Skeletal muscle tissue (tissue), 4 donors: ENCODE results near the gene SLC26A1. TPM values are rescaled to one million over a fixed set of nuclear protein-coding genes. Genes with fewer than 3 reads are reported as not detected.

ENCODE experiments used
- H3K27ac ChIP-seq: one replicate; pipeline ENCODE4 v1.7.0; 2013; ENCODE audit warnings: mild to moderate bottlenecking, low read depth, low read length, inconsistent platforms
- H3K27me3 ChIP-seq, 3 donors: one replicate each; pipeline ENCODE4 v1.7.0; 2013; ENCODE audit warnings: low read length in 3 of 3; ENCODE audit not compliant: control insufficient read depth in 3 of 3, insufficient read depth in 3 of 3
- H3K36me3 ChIP-seq, 3 donors: one replicate each; pipeline ENCODE4 v1.7.0; 2013; ENCODE audit warnings: low read length in 3 of 3; ENCODE audit not compliant: control insufficient read depth in 3 of 3, insufficient read depth in 3 of 3
- H3K4me1 ChIP-seq, 3 donors: one replicate each; pipeline ENCODE4 v1.7.0; 2013; ENCODE audit warnings: low read length in 3 of 3, mild to moderate bottlenecking in 3 of 3; ENCODE audit not compliant: control insufficient read depth in 3 of 3, insufficient read depth in 3 of 3
- H3K4me3 ChIP-seq, 3 donors: one replicate each; pipeline ENCODE4 v1.7.0; 2013; ENCODE audit warnings: low read length in 3 of 3
- H3K9ac ChIP-seq, 3 donors: one replicate each; pipeline ENCODE4 v1.7.0; 2013; ENCODE audit warnings: low read length in 3 of 3, mild to moderate bottlenecking in 3 of 3, moderate library complexity in 2 of 3, low read depth in 1 of 3
- H3K9me3 ChIP-seq, 3 donors: one replicate each; pipeline ENCODE4 v1.7.0; 2013; ENCODE audit warnings: low read length in 3 of 3; ENCODE audit not compliant: control insufficient read depth in 3 of 3
- total RNA-seq: library from RNA; depleted of rRNA; stranded (reverse); fragments of >200 nt; gene quantifications from one replicate; pipeline ENCODE4 v1.2.3, GENCODE V29; 2014
- donor health status: Osteomylitis.

SLC26A1 gene
- total RNA-seq, 1 donor from 2014 or later, result not detected

DNA sequence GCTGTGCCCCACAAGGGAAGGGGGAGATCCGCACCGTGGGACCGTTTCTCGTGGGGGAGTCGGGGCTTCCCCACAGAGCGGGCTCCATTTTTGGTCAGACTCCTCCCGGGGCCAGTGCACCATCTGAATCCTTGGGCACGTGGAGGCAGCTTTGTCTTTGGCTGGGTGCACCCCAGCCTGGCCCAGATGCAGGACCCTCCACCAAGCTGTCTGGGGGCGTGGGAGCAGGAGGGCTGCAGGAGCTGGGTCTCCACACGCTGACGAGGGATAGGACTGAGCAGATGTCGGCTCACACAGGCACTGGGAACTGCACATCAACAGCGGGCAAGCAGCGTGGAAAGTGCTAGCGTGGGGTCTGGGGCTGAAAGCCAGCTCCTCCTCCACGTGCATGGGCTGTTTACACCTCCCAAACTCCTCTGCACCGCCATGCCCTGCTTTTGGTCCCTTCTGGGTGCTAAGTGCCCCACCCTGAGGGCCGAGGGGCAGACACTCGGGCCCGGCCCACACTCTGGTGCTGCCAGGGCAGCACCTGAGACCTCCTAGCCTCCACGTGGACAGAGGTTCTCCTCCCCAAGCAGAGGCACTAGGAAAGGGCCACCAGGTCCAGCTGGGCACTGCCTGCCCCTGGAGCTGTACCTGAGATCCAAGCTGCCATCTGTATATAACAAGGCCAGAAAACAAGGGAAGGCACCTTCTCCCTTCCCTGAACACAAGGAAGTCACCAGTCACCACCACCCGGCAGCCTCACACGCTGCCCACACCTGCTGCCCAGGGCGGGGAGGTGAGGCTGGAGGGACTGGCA is 33.7 kb downstream of the SLC26A1 start:
- Histone ChIP-seq H3K9ac (no peak overlapping the region), H3K9me3 (no peaks in the 10 kb centered on the region), H3K27me3 (no peaks in the 10 kb centered on the region), H3K36me3 (peaks cover 13 to 16% (median 15%) of the 10 kb centered on the region in 3 donors), H3K4me3 (no peak overlapping the region), H3K27ac (no peak overlapping the region), H3K4me1 (no peaks in the 10 kb centered on the region)

GRCh38 chr4:958696-959337 is 34.4 kb downstream of the SLC26A1 start:
- Histone ChIP-seq H3K36me3 (peaks cover 15 to 19% (median 18%) of the 10 kb centered on the region in 3 donors), H3K27ac (no peak overlapping the region), H3K27me3 (no peaks in the 10 kb centered on the region), H3K9me3 (no peaks in the 10 kb centered on the region), H3K9ac (no peak overlapping the region), H3K4me3 (no peak overlapping the region), H3K4me1 (no peaks in the 10 kb centered on the region)

DNA sequence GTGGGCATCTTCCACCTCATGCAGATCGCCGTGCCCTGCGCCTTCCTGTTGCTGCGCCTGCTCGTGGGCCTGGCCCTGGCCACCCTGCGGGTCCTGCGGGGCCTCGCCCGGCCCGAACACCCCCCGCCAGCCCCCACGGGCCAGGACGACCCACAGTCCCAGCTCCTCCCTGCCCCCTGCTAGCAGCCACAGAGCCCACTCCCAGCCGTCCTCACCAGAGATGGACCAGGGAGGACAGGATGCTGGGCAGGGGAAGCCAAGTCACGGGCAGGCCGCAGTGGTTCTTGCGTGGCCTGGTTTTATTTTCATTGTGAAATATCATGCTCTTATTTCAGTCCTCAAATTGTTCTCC is 34.9 kb downstream of the SLC26A1 start:
- Histone ChIP-seq H3K36me3 (peaks cover 17 to 23% (median 22%) of the 10 kb centered on the region in 3 donors), H3K4me1 (no peaks in the 10 kb centered on the region), H3K4me3 (no peak overlapping the region), H3K27ac (no peak overlapping the region), H3K9ac (no peak overlapping the region), H3K9me3 (no peaks in the 10 kb centered on the region), H3K27me3 (no peaks in the 10 kb centered on the region)

DNA sequence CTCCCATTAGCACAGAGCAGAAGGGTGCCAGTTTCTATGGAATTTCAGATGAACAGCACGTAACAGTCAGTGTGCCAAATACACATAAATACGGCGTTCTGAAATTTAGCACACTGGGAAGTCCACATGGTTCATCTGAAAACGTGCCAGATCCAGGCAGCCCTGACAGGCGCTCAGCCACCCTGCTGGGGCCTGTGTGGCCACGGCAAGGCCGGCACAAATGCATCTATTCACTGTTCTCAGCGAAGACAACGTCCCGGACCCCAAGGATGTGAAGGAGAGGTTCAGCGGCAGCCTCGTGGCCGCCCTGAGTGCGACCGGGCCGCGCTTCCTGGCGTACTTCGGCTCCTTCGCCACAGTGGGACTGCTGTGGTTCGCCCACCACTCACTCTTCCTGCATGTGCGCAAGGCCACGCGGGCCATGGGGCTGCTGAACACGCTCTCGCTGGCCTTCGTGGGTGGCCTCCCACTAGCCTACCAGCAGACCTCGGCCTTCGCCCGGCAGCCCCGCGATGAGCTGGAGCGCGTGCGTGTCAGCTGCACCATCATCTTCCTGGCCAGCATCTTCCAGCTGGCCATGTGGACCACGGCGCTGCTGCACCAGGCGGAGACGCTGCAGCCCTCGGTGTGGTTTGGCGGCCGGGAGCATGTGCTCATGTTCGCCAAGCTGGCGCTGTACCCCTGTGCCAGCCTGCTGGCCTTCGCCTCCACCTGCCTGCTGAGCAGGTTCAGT is 35.5 kb downstream of the SLC26A1 start:
- Histone ChIP-seq H3K4me1 (no peaks in the 10 kb centered on the region), H3K9me3 (no peaks in the 10 kb centered on the region), H3K27ac (no peak overlapping the region), H3K27me3 (no peaks in the 10 kb centered on the region), H3K36me3 (peaks cover 21 to 26% (median 26%) of the 10 kb centered on the region in 3 donors), H3K4me3 (no peak overlapping the region), H3K9ac (no peak overlapping the region)

DNA sequence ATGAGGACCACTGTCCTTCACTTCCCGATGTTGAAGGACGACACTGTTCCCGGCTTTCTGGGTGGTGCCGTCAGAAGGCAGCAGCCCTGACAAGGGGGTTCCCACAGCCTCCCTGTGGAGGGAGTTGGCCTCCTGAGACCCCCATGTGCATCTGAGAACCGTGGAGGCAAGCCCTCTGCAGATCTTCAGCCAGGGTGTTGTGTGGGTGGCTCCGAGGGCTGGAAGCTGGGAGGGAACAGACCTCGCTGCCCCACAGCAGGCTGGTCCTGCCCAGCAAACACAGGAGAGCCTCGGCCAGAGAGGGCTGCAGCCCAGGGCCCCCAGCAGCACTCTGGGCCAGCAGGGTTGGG is 36.0 kb downstream of the SLC26A1 start:
- Histone ChIP-seq H3K9me3 (no peaks in the 10 kb centered on the region), H3K4me1 (no peaks in the 10 kb centered on the region), H3K27me3 (no peaks in the 10 kb centered on the region), H3K9ac (no peak overlapping the region), H3K4me3 (no peak overlapping the region), H3K27ac (no peak overlapping the region), H3K36me3 (peaks cover 21 to 27% (median 26%) of the 10 kb centered on the region in 3 donors)

- no peak overlapping the region for H3K4me3 ChIP-seq
- peaks cover 18 to 26% (median 24%) of the 10 kb centered on the region in 3 donors for H3K36me3 ChIP-seq
- no peaks in the 10 kb centered on the region for H3K4me1 ChIP-seq
- H3K9ac ChIP-seq, result no peak overlapping the region
- no peaks in the 10 kb centered on the region for H3K9me3 ChIP-seq
- no peaks in the 10 kb centered on the region for H3K27me3 ChIP-seq
- no peak overlapping the region for H3K27ac ChIP-seq
These were observed 36.5 kb downstream of the SLC26A1 start for GRCh38 chr4:956531-957230.

GRCh38 chr4:955931-956381 is 37.2 kb downstream of the SLC26A1 start:
- Histone ChIP-seq H3K27me3 (no peaks in the 10 kb centered on the region), H3K27ac (no peak overlapping the region), H3K4me1 (peaks cover 0 to 6% (median 5%) of the 10 kb centered on the region in 3 donors), H3K9ac (no peak overlapping the region), H3K9me3 (no peaks in the 10 kb centered on the region), H3K36me3 (peaks cover 17 to 28% (median 26%) of the 10 kb centered on the region in 3 donors), H3K4me3 (no peak overlapping the region)

DNA sequence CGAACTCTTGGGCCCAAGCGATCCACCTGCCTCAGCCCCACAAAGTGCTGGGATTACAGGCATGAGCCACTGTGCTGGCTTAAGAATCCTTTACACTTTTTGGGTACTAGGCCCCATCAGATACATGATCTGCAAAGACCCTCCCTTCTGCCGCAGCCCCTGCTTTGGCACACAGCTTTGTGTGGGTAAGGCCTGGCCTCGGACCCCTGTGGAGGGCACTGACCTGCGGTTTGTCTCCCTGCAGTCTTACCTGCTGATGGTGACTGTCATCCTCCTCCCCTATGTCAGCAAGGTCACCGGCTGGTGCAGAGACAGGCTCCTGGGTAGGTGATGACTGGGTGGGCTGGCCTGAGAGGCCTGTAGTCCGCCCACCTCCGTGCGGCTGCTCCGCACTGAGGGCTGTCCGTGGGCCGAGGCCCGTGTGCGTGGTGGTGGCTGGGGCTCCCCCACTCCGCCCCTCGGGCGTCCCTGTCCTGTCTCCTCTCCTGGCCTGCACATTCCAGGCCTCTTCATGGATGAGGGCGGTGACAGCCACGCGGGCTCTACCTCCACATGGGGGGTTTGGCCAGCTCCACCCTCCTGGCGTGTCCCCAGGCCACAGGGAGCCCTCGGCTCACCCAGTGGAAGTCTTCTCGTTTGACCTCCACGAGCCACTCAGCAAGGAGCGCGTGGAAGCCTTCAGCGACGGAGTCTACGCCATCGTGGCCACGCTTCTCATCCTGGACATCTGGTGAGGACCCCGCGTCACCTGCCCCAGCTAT is 37.9 kb downstream of the SLC26A1 start:
- Histone ChIP-seq H3K4me3 (no peak overlapping the region), H3K9ac (no peak overlapping the region), H3K4me1 (peaks cover 0 to 6% (median 5%) of the 10 kb centered on the region in 3 donors), H3K9me3 (no peaks in the 10 kb centered on the region), H3K27ac (no peak overlapping the region), H3K27me3 (no peaks in the 10 kb centered on the region), H3K36me3 (peaks cover 17 to 28% (median 26%) of the 10 kb centered on the region in 3 donors)
